Eye (tissue), 1 donor: ENCODE results near the gene GBP7.

Experiments
- DNase-seq: peaks from one replicate; pipeline ENCODE4 v3.0.0-alpha.2; 2015

Gene GBP7

DNA sequence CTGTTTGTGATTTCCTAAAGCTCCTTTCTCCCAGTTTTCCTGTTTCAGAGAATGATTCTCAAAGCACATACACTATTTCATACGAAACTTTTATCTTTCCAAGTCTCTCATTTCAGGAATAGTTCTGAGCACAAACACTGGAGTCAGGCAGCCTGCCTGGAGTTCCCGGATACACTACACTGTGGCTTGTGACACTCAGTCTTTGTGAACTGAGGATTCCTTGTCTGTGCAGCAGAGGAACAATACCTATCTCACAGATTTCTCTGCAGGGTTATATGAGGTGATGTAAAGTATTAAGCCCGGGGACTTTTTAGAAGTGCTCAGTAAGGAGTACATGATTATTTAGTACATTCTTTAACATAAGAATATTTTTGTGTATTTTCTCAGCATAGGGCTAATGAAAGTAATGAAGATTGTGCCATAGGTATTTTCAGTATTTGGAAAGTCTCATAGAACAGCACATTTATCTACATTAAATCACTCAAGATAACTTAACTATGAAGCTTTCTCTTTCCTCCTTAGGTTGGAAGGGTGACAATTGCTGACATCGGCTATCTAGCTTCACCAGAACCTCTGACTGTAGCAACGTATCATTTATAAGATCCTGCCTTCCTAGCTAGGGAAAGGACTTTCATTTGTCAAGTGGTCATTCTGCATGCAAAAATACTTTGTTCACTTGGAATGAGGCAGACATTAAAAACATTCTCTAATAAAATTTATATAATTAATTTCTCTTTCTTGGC, 62.8 kb downstream of the GBP7 start:
- no peak for DNase-seq

DNA sequence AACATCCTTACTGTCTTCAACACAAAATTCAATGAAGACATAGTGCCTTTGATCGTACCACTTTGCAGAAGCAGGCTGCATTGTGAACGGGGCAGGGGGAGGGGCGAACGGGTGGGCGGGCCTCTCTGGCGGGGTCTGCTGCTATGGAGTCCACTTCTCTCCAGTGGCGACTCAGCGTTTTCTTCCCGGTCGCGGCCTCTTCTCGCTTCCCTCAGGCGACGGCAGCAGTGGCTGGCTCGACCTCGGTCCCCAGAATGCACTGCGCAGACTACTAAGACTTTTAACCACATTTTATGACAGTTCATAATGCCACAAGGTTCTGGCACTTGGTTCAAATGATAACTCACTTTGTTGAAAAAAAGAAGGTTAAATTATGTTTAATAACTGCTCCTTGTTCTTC, 71.1 kb downstream of the GBP7 start:
- DNase-seq = no peak

DNA sequence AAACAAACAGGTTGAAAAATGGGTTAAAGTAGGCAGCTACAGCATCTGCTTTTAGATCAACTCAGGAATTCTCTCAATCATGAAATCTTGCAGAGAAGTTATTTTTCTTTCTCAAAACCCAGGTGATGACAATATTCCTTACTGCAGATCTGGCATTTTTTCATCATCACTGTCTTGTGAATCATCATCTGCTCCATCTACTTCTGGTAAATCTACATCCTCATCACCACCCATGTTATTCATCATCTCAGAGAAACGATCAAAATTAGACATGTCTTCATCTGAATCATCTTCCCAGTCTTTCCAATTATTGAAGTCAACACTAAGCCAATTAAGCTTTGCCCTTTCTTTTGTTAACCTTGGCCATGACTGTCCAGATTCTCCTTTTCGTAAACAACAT, 71.7 kb downstream of the GBP7 start:
- DNase-seq = no peak

DNA sequence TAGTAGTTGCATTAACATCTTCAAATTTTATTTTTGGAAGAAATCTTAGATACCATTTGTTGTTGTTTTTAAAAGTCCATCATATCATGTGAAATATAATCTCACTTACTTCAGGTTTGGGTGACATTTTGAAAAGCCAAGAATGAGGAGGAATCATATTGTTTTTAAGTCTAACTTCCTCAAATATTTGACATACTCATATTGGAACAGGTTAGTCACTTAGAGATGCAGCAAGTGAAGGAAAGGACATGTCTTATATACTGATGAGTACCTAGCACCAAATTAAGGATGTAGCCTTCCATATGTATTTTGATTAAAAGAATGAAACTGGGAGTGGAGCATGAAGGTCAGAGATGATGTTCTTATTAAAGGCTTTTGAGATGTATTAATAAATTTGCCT, 73.8 kb downstream of the GBP7 start:
- DNase-seq = no peak

DNA sequence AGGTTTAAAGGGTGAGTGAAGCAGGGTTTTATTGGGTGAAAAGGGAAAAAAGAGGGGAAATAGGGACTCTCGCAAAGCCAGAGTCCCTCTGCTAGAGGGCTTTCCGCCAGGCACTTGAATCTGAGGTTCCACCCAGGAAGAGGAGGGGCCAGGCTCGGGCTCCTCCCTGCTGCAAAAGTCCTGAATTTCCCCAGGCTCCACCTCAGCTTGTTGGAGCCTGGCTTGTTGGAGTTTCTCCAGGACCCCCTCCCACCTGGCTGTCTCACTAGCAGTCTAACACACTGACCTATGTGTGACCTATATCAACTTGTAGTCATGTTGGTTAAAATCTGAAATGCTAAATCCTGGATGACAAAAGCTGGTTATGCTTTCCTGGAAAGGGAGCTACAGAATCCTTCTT, 75.4 kb downstream of the GBP7 start:
- no peak for DNase-seq

DNA sequence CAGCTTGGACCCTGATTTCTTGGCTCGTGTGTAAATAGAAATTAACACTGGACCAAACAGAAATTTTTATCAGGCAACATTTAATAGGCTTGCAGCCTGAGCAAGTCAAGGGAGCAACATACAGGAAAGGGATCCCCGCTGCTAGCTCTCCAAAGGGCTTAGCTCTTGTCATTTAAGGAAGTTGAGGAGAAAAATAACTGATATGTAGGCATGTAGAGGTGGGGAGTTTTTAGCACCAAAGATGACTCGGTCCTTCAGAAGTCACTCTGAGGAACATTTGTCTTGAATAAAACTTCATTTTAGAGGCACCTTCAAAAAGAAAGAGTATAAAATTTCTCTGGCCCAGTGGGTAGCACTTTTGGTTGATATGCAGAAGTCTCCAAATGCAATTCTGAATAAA, 76.9 kb downstream of the GBP7 start:
- no peak for DNase-seq

DNA sequence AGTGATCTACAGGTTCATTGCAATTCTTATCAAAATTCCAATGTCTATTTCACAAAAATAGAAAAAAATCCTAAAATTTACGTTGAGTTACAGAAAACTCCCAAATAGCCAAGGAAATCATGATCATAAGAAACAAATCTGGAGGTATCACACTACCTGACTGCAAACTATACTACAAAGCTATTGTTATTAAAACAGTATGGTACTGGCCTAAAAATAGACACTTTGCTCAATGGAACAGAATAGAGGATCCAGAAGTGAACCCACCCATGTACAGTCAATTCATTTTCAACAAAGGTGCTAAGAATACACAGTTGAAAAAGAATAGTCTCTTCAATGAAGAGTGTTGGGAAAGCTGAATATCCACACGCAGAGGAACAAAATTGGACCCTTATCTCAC, 80.1 kb downstream of the GBP7 start:
- DNase-seq = no peak

DNA sequence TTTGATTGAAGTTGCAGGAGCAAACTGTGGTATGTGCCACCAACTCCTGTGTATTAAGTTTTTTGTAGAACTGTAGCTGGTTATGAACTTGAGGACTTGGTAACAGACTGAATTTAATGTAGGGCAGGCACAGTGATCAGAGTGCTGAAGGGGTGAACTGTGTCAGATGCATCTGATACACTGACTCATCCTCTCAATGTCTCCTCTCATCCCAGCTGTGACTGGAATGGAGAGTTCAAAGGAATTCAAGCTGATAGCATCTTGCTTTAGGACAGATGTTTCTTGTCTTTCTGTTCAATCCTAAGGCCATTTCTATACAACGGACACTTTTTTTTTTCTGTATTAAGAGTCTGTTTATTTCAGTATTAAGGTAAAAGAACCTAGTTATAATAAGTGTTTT, 85.8 kb downstream of the GBP7 start:
- no peak for DNase-seq

DNA sequence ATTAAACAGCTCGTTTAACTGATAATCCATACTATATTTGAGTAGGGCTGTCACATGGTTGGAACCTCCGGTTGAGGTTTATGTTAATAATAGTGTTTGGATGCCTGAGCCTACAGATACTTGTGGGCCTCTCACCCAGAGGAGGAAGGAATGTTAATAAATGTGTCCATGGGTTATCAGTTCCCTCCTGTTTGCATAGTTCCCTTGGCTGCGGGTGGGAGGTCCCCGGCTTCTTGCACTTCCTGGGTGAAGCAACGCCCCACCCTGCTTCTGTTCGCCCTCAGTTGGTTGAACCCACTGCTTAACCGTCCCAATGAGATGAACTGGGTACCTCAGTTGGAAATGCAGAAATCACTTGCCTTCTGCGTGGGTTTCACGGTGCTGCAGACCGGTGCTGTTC, 87.2 kb downstream of the GBP7 start:
- DNase-seq = no peak

DNA sequence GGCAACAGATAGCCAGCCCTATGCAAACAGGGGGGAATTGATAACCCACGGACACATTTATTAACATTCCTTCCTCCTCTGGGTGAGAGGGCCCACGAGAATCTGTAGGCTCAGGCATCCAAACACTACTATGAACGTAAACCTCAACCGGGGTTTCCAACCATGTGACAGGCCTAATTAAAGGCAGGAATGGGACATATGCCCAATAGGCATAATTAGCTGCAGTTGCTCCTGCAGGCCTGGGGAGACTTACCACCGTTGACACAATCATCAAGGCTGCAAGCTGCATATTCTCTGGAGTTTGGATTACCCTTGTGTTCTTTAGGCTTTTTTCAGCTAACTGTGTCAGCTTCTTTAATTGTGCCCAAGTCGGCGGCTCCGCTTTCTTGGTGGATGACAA, 88.6 kb downstream of the GBP7 start:
- no peak for DNase-seq

DNA sequence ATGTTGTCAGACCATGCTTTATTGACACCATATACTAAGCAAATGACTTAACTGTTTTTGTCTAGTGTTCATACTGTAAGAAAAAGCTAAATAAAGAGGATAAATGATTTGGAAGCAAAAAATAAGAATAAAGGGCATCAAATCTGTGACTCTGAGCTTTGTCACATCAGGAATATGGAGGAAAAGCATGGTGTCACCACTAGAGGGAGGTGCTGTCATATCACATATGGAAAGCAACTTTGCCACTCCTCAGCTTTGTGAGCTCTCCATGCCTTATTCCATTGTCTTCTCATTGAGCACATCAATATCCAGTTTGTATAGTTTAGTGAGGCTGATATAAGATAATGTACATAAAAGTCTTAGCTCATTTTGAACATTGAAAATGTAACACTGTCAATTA, 90.0 kb downstream of the GBP7 start:
- peak; percentile 74 for DNase-seq
